Trophoblast cell (in vitro differentiated cells and primary cell): ENCODE measurements around the gene BLM.

Experiments used
- DNase-seq, 2 donors: peaks; one replicate each; pipeline ENCODE4 v3.0.0-alpha.2; 2016
- H2AFZ ChIP-seq: 2 replicates; pipeline ENCODE4 v1.6.1; 2013; ENCODE audit warnings: low read length, moderate library complexity, mild to moderate bottlenecking; ENCODE audit not compliant: insufficient read depth, poor library complexity
- H2AK5ac ChIP-seq: 2 replicates; pipeline ENCODE4 v1.6.1; 2013; ENCODE audit warnings: mild to moderate bottlenecking, low read length
- H2BK120ac ChIP-seq: 2 replicates; pipeline ENCODE4 v1.6.1; 2013; ENCODE audit warnings: low read length, mild to moderate bottlenecking, moderate library complexity; ENCODE audit not compliant: insufficient read depth, poor library complexity
- H2BK12ac ChIP-seq: 2 replicates; pipeline ENCODE4 v1.6.1; 2013; ENCODE audit warnings: mild to moderate bottlenecking, low read length, moderate library complexity
- H2BK5ac ChIP-seq: 2 replicates; pipeline ENCODE4 v1.6.1; 2013; ENCODE audit warnings: low read length, low read depth, moderate library complexity, mild to moderate bottlenecking; ENCODE audit not compliant: poor library complexity
- H3K14ac ChIP-seq: 2 replicates; pipeline ENCODE4 v1.6.1; 2013; ENCODE audit warnings: mild to moderate bottlenecking, low read length
- H3K18ac ChIP-seq: 2 replicates; pipeline ENCODE4 v1.6.1; 2013; ENCODE audit warnings: mild to moderate bottlenecking, low read length
- H3K23ac ChIP-seq: 2 replicates; pipeline ENCODE4 v1.6.1; 2013; ENCODE audit warnings: low read length
- H3K27ac ChIP-seq: 2 replicates; pipeline ENCODE4 v1.5.1; 2013; ENCODE audit warnings: low read depth, mild to moderate bottlenecking, inconsistent platforms, low read length, moderate library complexity
- H3K27me3 ChIP-seq: 2 replicates; pipeline ENCODE4 v1.6.1; 2013; ENCODE audit warnings: inconsistent platforms, mild to moderate bottlenecking, low read length, moderate library complexity; ENCODE audit not compliant: insufficient read depth
- H3K36me3 ChIP-seq, 2 experiments: 1 replicate in 1 of 2; 2 replicates in 1 of 2; pipeline ENCODE4 v1.6.1; 2013; ENCODE audit warnings: low read length in 2 of 2, mild to moderate bottlenecking in 2 of 2, moderate library complexity in 1 of 2; ENCODE audit not compliant: insufficient read depth in 2 of 2, control insufficient read depth in 1 of 2
- H3K4ac ChIP-seq: 2 replicates; pipeline ENCODE4 v1.6.1; 2013; ENCODE audit warnings: low read depth, mild to moderate bottlenecking, low read length, moderate library complexity
- H3K4me1 ChIP-seq, 2 experiments: 1 replicate in 1 of 2; 2 replicates in 1 of 2; pipeline ENCODE4 v1.6.1; 2013; ENCODE audit warnings: low read length in 2 of 2, mild to moderate bottlenecking in 2 of 2, moderate library complexity in 1 of 2; ENCODE audit not compliant: insufficient read depth in 2 of 2, control insufficient read depth in 1 of 2
- H3K4me2 ChIP-seq: 2 replicates; pipeline ENCODE4 v1.6.1; 2013; ENCODE audit warnings: inconsistent platforms, mild to moderate bottlenecking, low read length, moderate library complexity
- H3K4me3 ChIP-seq: 2 replicates; pipeline ENCODE4 v1.5.1; 2013; ENCODE audit warnings: mild to moderate bottlenecking, low read depth, low read length, inconsistent platforms
- H3K79me1 ChIP-seq: one replicate; pipeline ENCODE4 v1.6.1; 2013; ENCODE audit warnings: low read length
- H3K79me2 ChIP-seq: 2 replicates; pipeline ENCODE4 v1.6.1; 2013; ENCODE audit warnings: low read length, mild to moderate bottlenecking; ENCODE audit not compliant: control insufficient read depth, insufficient read depth, poor library complexity
- H3K9ac ChIP-seq: 2 replicates; pipeline ENCODE4 v1.6.1; 2013; ENCODE audit warnings: mild to moderate bottlenecking, low read length
- H3K9me3 ChIP-seq: 2 replicates; pipeline ENCODE4 v1.6.1; 2013; ENCODE audit warnings: low read depth, mild to moderate bottlenecking, control low read depth, inconsistent platforms, low read length; ENCODE audit not compliant: insufficient read depth
- H4K12ac ChIP-seq: 2 replicates; pipeline ENCODE4 v1.6.1; 2013; ENCODE audit warnings: low read depth, mild to moderate bottlenecking, low read length, moderate library complexity
- H4K8ac ChIP-seq: 2 replicates; pipeline ENCODE4 v1.6.1; 2013; ENCODE audit warnings: low read depth, mild to moderate bottlenecking, low read length, moderate library complexity
- H4K91ac ChIP-seq: one replicate; pipeline ENCODE4 v1.6.1; 2013; ENCODE audit warnings: low read depth, mild to moderate bottlenecking, low read length, moderate library complexity
- WGBS: extraction: QIAGEN DNeasy Blood & Tissue Kit; methylation state at CpG from one replicate; pipeline ENCODE4 v1.1.7; 2013; ENCODE audit warnings: missing lambda C conversion rate; ENCODE audit not compliant: insufficient read length, insufficient coverage; ENCODE audit errors: extremely low coverage; 5-methylcytosine and 5-hydroxymethylcytosine counted together

The BLM gene

GRCh38 chr15:90710436-90711027 lies 6.6 kb upstream of the BLM start:
- no peak overlapping the region for H2AFZ ChIP-seq
- WGBS, result no CpG with 5 or more reads among the region's 7 CpGs
- no peak overlapping the region for H2BK12ac ChIP-seq

GRCh38 chr15:90711418-90711824 lies 5.7 kb upstream of the BLM start:
- Histone ChIP-seq H3K27ac (no peak overlapping the region), H2BK12ac (no peak overlapping the region), H3K79me1 (no peaks in the 10 kb centered on the region), H4K12ac (no peak overlapping the region), H4K8ac (no peak overlapping the region), H3K4me3 (no peak overlapping the region), H3K9ac (no peak overlapping the region), H2AK5ac (no peak overlapping the region), H3K14ac (no peak overlapping the region), H3K79me2 (no peaks in the 10 kb centered on the region), H2BK120ac (no peak overlapping the region), H4K91ac (no peak overlapping the region), H3K18ac (no peak overlapping the region), H3K36me3 (no peaks in the 10 kb centered on the region), H3K4me2 (no peak overlapping the region), H2BK5ac (no peak overlapping the region), H3K4ac (no peak overlapping the region), H3K27me3 (no peaks in the 10 kb centered on the region), H3K9me3 (no peaks in the 10 kb centered on the region), H2AFZ (no peak overlapping the region), H3K23ac (no peak overlapping the region), H3K4me1 (no peaks in the 10 kb centered on the region)
- WGBS, result no CpG with 5 or more reads among the region's 2 CpGs
- DNase-seq, result no peak

More at GRCh38 chr15:90710436-90711027, 6.6 kb upstream of the BLM start:
- DNase-seq, result no peak
- Histone ChIP-seq H4K91ac (no peak overlapping the region), H3K36me3 (no peaks in the 10 kb centered on the region), H3K4me2 (no peak overlapping the region), H3K27ac (no peak overlapping the region), H3K27me3 (no peaks in the 10 kb centered on the region), H3K18ac (no peak overlapping the region), H3K4ac (no peak overlapping the region), H3K9ac (no peak overlapping the region), H2AK5ac (no peak overlapping the region), H4K8ac (no peak overlapping the region), H3K4me1 (no peaks in the 10 kb centered on the region), H2BK120ac (no peak overlapping the region), H3K23ac (no peak overlapping the region), H3K79me2 (no peaks in the 10 kb centered on the region), H3K79me1 (no peaks in the 10 kb centered on the region), H3K9me3 (no peaks in the 10 kb centered on the region), H2BK5ac (no peak overlapping the region), H4K12ac (no peak overlapping the region), H3K14ac (no peak overlapping the region), H3K4me3 (no peak overlapping the region)

- Histone ChIP-seq H3K4me3 (no peak overlapping the region), H3K18ac (no peak overlapping the region), H2AK5ac (no peak overlapping the region), H3K27me3 (no peaks in the 10 kb centered on the region), H3K79me2 (peaks cover 3% of the 10 kb centered on the region), H2BK12ac (no peak overlapping the region), H4K12ac (no peak overlapping the region), H3K4ac (no peak overlapping the region), H2AFZ (no peak overlapping the region), H3K14ac (no peak overlapping the region), H2BK5ac (no peak overlapping the region), H3K23ac (no peak overlapping the region), H3K9me3 (no peaks in the 10 kb centered on the region), H4K8ac (no peak overlapping the region), H3K36me3 (no peaks in the 10 kb centered on the region), H4K91ac (no peak overlapping the region), H3K27ac (no peak overlapping the region), H3K4me2 (no peak overlapping the region), H3K9ac (no peak overlapping the region), H3K79me1 (peaks cover 3% of the 10 kb centered on the region), H3K4me1 (no peaks in the 10 kb centered on the region), H2BK120ac (no peak overlapping the region)
- no CpG with 5 or more reads among the region's 2 CpGs for WGBS
- DNase-seq, result no peak
Measured at GRCh38 chr15:90711842-90712241, 5.3 kb upstream of the BLM start.

GRCh38 chr15:90713081-90713480 lies 4.1 kb upstream of the BLM start:
- DNase-seq, result no peak
- Histone ChIP-seq H3K4me2 (no peak overlapping the region), H4K8ac (no peak overlapping the region), H3K14ac (no peak overlapping the region), H3K9me3 (no peaks in the 10 kb centered on the region), H3K4me3 (no peak overlapping the region), H3K36me3 (no peaks in the 10 kb centered on the region), H2BK5ac (no peak overlapping the region), H3K27me3 (no peaks in the 10 kb centered on the region), H4K91ac (no peak overlapping the region), H4K12ac (no peak overlapping the region), H3K79me2 (peaks cover 6% of the 10 kb centered on the region), H2AK5ac (no peak overlapping the region), H3K9ac (no peak overlapping the region), H3K23ac (no peak overlapping the region), H3K4ac (no peak overlapping the region), H2BK120ac (no peak overlapping the region), H3K27ac (no peak overlapping the region), H3K18ac (no peak overlapping the region), H2BK12ac (no peak overlapping the region), H3K79me1 (peaks cover 6% of the 10 kb centered on the region), H2AFZ (no peak overlapping the region), H3K4me1 (no peaks in the 10 kb centered on the region)
- no CpG with 5 or more reads among the region's 1 CpG for WGBS
